Cerebellar nuclear complex (tissue), 1 donor: ENCODE measurements around the gene ZNF100.
"Not testable (repeated sequence)": the region's sequence is repeated elsewhere in the genome, so short reads cannot be mapped to it uniquely, and the experiment has no call there.

Source experiments
- DNase-seq, 2 experiments: peaks; one replicate each; lab custom pipeline; 2025; lab: John Stamatoyannopoulos, UW

Gene ZNF100

DNA sequence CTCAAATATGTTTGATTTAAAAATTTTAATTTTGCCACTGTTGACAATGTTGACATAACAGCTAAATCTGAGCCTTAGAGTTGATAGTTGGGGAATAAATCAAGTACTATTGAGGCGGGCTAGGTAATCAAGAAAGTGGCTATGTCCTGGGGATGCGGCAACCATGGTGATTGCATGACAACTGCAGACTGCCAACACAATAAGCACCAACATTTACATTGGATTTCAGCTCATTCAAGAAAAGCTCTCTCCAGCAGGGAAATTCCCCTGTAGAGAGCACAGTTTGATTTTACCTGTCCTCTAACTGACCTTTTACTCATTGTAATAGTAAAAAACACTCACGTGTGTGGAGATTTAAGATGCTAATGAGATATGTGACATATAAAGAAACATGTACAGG, 63.1 kb downstream of the ZNF100 start:
- no peak for DNase-seq

DNA sequence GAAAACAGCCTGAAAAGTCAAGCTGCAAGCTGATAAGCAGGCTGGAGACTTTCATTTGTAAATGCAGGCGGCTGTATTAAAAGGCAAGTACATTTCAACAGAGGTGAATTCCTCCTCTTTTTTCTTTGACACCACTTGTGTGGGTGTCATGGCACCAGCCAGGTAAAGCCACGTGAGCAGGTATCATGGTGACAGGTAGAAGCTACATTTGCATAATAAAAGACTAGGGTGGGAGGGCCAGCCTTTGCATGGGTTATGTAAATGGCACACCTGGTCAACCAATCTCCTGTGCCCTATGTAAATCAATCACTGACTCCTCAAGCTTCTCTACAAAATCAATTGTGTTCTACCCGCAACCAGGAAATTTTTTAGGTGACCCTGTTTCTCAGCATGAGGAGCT, 68.2 kb downstream of the ZNF100 start:
- DNase-seq, result no peak

DNA sequence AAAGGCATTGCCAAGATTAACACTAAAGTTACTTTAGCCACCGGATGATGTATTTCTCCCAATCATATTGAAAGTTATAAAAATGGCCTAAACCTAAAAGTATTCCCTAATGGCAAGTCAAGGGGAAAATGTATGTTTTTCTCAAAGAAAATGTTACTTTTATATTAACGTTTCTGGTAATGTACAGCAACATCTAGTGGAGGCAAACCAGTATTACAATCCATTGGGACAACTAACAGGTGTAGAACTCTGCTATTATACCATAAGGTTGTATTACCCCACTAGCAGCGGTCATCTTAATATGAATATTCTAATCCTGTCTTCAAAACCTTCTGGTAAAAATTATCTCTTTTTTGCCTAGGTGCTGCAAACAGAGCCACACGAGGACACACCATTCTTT, 69.2 kb downstream of the ZNF100 start:
- no peak for DNase-seq

DNA sequence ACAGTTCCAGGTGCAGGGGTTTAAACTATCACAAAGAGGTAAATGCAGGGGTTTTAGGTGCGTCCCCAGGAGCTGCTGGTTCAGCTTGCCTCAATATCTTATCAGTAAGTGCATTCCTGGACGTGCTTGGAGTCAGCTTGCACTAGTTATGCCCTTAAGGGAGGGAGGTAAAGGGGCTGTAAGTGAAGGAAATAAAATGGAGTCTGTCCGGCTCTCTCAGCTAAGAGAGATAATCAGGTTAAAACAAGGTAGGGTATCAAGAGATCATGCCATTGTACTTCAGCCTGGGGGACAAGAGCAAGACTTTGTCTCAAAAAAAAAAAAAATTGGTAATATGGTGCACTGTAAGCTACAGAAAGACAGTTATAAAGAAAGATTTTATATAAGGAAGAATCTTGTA, 69.7 kb downstream of the ZNF100 start:
- no peak for DNase-seq

DNA sequence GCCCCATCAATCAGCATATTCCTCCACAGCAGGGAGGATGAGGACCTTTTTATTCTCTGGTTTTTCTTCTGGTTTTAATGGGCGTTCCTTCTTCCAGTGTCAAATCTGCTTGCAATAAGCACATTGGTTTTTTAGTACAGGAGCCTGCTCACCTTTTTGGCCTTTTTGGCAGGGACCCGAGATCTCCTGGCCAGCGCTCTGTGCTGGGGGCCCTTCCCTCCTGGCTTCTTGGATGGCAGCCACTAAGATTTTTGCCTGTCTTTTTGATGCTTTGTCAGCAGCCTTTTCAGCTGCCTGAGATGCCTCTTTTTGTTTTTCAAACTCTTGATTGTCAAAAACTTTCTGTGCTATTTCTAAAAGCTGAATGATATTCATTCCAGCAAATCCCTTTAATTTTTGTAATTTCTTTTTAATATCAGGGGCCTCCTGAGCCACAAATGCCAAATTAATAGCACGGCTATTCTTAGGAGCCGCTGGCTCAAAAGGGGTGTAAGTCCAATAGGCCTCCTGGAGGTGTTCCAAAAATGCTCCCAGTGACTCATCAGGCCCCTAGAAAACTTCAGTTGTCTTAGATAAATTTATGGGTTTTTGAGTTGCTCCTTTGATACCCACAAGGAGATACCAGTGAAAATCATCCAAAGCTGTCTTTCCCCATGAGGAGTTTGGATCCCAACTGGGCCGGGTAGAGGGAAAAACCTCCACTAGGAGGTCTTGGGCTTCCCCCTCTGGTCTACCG, 73.0 kb downstream of the ZNF100 start:
- DNase-seq, result no peak

DNA sequence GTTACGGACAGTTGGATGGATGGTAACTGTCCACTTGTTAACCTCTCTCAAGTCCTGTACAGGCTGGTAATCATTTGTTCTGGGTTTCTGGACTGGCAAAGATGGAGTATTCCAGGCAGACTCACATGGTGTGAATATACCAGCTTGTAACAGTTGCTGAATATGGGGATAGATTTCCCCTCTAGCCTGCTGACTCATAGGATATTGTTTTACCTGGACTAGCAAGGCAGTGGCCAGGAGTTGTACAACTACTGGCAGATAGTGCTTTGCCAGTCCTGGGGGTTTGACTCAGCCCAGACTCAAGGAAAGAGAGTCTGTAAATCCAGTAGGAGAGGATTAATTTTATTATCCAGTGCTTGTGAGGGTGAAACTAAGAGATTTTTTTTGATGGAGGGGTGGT, 74.0 kb downstream of the ZNF100 start:
- no peak for DNase-seq

DNA sequence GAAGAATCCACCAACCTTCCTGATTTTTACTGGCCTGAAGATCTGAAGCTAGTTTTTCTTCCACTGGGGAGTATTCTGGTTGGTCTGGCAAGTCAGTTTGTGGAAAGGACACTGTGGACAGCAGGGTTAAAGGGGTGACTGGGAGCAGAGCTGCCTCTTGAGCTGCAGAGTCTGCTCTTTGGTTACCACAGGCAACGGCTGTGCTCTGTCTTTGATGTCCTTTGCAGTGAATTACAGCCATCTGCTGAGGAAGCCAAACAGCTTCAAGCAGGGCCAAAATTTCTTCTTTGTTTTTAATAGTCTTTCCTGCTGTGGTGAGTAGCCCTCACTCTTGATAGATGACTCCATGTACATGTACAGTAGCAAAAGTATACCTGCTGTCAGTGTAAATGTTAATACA, 75.7 kb downstream of the ZNF100 start:
- no peak for DNase-seq

DNA sequence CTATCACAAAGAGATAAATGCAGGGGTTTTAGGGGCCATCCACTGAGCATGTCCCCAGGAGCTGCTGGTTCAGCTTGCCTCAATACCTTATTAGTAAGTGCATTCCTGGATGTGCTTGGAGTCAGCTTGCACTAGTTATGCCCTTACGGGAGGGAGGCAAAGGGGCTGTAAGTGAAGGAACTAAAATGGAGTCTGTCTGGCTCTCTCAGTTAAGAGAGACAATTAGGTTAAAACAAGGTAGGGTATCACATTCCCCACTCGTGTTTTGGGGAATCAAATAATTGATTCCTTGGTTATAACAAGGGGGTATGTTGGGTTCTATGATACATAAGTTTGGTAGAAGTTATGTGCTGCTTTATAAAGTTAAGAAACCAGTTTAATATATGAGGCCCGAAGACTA, 78.9 kb downstream of the ZNF100 start:
- DNase-seq, result no peak

DNA sequence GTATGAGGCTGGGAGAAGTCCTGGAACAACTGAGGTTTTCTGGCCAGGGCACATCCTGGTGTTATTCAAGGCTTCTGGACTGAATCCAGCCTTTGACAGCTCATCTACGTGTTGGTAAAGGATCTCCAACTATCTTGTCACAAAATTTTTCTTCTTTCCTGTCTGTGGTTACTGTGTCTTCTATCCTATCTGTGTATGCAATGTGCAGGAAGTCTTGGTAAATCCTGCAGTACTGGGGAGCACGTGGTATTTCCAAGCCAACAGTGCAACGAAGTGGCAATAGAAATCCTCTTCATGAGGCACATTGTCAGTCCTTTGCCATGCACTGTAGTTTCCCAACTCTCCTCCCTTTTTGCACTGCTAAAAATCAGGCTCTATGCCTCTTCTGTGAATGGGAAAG, 86.7 kb downstream of the ZNF100 start:
- no peak for DNase-seq

DNA sequence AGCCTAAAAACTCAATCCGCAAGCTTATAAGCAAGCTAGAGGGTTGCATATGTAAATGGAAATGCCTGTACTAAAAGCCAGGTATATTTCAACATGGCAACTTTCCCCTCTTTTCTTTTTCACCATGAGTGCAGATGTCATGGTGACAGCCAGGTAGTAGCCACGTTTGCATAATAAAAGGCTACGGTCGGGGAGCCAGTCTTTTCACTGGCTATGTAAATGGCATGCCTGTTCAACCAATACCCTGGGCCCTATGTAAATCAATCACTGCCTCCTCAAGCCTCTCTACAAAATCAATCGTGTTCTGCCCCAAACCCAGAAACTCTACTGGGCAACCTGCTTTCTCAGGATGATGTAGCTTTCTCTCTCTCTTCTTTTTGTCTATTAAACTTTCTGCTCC, 87.4 kb downstream of the ZNF100 start:
- no peak for DNase-seq

DNA sequence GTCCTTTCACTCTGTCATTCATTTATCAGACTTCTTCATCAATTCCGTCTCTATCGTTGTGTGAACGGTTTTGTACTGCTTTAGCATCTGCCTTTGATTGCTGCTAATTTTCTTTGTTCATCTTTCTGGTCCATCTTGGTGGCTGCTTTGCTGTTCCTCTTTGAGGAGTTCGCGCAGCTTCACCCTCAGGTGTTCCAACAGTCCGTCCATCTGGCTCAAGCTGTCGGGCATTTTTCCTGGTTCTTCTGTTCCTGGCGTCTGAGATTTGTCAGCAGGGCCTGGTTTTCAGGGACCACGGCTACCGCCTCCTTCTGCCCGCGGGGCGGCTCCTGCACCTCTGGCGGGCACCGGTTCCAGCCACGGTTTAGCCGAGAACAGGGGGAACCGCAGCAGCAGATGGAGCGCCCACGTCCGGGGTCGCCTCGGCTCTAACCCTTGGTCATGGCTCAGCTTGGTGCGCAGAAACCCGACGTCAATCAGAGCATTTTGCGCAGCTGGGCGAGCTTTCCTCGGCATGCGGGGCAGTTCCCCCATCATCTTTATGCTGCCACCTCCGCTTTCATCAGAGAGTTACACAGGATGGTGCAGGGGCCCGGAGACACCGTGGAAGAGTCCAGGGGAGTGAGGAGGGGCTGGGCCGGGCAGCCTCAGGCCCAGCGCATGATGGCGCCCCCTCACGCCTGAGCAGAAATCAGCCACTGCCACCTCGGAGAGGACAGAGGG, 89.5 kb downstream of the ZNF100 start:
- DNase-seq, result peak in 1 of 2 experiments; percentile 23

DNA sequence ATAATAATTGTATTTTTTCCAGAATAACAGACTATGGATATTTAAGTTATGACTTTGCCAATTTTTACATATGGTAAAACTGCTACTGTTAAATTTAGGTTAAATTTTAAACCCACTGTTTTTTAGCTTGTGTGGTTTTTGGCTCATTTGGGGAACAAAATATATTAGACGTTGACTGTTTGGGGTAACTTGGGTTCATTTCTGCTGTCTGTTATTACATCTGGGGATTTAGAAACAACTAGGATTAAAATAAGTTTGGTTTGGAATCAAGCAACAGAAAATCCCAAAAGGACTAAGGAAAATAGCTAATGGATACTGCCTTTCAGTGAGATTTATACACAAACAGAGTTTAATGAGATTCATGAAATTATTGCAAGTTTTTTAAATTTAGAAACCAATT, 92.9 kb downstream of the ZNF100 start:
- DNase-seq, result no peak

DNA sequence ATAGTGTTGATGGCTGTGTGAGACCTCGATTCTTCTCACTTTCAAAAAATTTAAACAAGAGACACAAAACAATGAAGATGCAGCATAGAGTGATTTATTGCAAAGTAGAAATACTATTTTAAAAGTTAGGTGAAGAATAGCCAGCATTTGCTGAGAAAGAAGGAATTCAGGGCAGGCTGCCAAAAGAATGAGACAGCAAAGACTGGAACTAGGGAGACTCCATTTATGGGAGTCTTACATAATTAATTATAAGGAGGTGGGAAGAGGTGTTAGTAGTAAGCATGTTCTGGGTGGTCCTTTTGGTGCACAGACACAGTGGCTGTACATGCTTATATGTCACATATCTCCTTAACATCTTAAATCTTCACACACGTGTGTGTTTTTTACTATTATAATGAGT, 93.9 kb downstream of the ZNF100 start:
- DNase-seq, result not testable (repeated sequence)
